Keratinocyte (primary cell): Measurements from ENCODE around the gene USP13.

Source experiments
- CTCF ChIP-seq, 3 experiments: IDR thresholded peaks in 1 of 3; conservative IDR thresholded peaks in 1 of 3; optimal IDR thresholded peaks in 1 of 3; 2 replicates in 2 of 3; 3 replicates in 1 of 3; pipeline versions ENCODE3 to v1.5.1; 2011; ENCODE audit warnings: low read length in 3 of 3, mild to moderate bottlenecking in 3 of 3, moderate library complexity in 2 of 3, control low read depth in 1 of 3, inconsistent platforms in 1 of 3; ENCODE audit not compliant: insufficient read depth in 2 of 3; ENCODE audit errors: extremely low read depth in 1 of 3
- EZH2 ChIP-seq: IDR thresholded peaks from one replicate; pipeline ENCODE4 v1.6.1; 2012; ENCODE audit warnings: inconsistent platforms, mild to moderate bottlenecking, low read length, moderate library complexity

DNA sequence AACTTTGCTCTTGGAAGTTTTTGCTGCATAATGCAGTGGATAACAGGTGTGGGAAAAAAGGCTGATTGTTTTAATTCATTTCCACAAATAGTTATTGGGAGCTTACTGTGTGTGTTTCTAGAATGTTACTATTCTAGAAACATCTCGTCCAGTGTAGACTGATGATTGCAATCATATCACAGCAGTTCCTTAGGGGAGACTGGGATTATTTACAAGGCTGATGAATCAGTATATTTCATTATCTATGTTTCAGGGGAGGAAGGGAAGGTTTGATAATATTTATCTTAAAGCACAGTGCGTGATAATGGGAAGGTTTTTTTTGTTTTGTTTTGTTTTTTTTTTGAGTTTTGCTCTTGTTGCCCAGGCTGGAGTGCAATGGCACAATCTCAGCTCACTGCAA lies 2.4 kb downstream of the USP13 start:
- TF ChIP-seq CTCF (optimal IDR thresholded peaks at IDR 0.05 in 1 of 3, IDR thresholded peaks at IDR 0.05 in 1 of 3, conservative IDR thresholded peaks at IDR 0.05 in 1 of 3; ENCODE audit: extremely low read depth in 1 of 3, insufficient read depth in 2 of 3, low read length in 3 of 3) (no peak), EZH2 (no peak)
